LNCaP clone FGC (cell line): ENCODE results near the gene GNL3.
"Not testable (repeated sequence)": the region's sequence is repeated elsewhere in the genome, so short reads cannot be mapped to it uniquely, and the experiment has no call there.

Experiments
- DNase-seq: peaks from one replicate; pipeline ENCODE4 v3.0.0-alpha.2; 2011; ENCODE audit warnings: low read depth
- H3K4me3 ChIP-seq: 2 replicates; pipeline ENCODE4 v1.5.1; 2011; ENCODE audit warnings: mild to moderate bottlenecking, low read depth, low read length, control low read depth
- TF ChIP-seq, protein P1 (sequence below): IDR thresholded peaks from 2 replicates; pipeline ENCODE4 v1.5.1; 2012; ENCODE audit warnings: mild to moderate bottlenecking; ENCODE audit not compliant: control insufficient read depth, insufficient read depth; ENCODE audit errors: extremely low read depth

Gene GNL3

DNA sequence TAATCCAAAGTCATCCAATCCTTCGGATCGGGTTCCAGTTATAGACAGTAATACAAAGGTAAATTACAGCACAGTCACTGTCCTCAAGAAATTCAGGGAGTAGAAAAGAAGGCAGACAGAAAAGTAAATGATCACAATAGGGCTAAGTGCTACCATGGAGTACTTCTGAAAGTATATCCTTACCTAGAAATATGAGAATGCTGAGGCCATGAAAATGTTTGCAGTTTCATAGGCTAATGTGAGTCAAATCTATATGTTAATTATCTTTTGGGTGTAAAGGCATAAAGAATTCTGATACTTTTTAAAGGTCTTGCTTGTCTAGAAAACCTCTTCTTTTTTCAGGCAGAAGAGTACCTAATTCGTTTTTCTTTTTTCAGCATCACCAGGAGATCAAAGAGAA is 29.9 kb upstream of the GNL3 start:
- TF ChIP-seq, protein P1, sequence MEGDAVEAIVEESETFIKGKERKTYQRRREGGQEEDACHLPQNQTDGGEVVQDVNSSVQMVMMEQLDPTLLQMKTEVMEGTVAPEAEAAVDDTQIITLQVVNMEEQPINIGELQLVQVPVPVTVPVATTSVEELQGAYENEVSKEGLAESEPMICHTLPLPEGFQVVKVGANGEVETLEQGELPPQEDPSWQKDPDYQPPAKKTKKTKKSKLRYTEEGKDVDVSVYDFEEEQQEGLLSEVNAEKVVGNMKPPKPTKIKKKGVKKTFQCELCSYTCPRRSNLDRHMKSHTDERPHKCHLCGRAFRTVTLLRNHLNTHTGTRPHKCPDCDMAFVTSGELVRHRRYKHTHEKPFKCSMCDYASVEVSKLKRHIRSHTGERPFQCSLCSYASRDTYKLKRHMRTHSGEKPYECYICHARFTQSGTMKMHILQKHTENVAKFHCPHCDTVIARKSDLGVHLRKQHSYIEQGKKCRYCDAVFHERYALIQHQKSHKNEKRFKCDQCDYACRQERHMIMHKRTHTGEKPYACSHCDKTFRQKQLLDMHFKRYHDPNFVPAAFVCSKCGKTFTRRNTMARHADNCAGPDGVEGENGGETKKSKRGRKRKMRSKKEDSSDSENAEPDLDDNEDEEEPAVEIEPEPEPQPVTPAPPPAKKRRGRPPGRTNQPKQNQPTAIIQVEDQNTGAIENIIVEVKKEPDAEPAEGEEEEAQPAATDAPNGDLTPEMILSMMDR, result no peak
- H3K4me3 ChIP-seq, result no peak overlapping the region
- no peak for DNase-seq

DNA sequence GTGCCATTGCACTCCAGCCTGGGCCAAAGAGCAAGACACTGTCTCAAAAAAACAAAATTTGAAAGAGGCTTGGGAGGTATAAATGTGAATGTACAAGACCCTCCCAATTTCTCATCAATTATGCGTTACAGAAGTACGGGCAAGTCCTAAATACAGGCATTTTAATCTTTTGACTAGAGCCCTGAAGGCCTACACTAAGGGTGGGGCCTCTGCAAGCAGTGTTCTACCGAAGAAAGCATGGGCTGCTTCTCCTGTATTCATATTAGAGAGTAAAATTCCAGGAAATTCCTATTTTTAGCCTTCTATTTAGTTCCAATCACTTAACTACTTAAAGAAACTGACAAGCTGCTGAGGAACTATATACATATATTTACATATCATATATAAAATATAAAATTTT is 25.8 kb upstream of the GNL3 start:
- TF ChIP-seq, protein P1, result no peak
- no peak overlapping the region for H3K4me3 ChIP-seq
- DNase-seq, result no peak

DNA sequence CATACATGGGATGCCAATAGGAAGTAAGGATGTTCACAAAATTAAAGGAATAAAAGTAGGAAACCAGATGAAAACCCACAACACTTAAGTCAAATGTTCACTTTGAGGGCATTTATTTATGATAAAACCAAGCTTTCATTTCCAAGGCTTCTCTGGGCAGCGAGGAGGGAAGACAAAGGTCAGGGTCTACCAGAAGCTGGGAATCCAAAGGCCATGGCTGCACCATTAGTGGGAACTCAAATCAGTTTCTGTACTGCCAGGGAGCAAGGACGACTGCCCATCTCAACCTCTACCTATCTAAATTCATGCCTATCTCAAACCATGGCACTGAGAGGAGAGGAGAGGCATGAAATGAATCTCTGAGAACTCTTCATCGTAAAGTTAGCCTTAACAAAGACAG is 22.7 kb upstream of the GNL3 start:
- TF ChIP-seq, protein P1, result no peak
- H3K4me3 ChIP-seq, result no peak overlapping the region
- no peak for DNase-seq

DNA sequence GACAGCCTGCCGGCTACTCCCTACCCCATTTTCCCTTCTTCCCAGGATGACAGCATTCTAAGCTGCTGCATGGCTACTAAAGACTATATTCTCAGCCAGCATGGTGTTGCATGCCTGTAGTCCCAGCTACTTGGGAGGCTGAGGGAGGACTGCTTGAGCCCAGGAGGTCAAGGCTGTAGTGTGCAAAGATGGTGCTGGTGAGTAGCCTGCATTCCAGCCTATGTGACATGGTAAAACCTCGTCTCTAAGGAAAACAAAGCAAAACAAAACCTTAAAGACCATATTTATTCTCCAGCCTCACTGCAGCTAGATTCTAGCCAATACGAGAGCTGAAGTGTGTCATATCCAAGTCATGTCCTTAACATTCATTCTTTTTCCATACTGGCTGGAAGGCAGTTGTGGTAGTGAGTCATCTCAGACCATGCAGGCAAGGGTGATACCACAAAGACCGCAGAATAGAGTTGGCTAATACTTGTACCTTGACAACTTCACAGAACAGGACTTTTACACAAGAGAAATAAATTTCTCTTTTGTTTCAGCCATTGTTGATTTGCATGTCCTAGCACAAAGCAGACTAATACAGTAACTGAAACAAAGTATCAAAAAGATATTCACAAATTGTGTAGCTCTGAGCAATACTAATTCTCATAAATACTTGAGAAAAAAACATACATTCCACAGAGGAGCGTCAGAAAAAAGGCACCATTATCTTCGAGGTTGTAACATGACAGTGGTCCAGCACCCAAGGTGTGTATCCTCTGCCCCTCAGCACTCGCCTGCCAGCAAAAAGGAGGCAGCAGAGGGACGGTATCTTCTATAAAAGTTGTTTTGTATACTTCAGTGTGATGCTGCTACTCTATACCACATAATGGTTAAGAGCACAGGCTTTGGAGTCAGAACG is 15.0 kb upstream of the GNL3 start:
- TF ChIP-seq, protein P1, result no peak
- no peak overlapping the region for H3K4me3 ChIP-seq
- no peak for DNase-seq

DNA sequence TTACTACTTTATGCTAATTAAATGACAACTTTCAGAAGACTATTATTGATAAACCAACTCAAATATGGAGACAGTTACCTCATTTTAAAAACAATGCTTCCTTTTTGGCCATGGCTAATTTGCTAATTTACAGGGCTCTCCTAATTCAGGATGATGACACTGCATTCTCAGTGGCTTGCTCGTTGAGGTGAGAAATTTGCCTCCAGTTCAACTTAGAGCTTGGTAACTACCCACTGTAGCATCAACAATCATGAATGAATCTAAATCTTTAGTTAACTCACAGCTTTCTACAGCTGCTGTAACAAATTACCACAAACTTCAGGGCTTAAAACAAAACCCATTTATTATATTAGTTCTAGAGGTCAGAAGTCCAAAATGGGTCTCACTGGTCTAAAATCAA is 14.2 kb upstream of the GNL3 start:
- TF ChIP-seq, protein P1, result no peak
- no peak for DNase-seq

DNA sequence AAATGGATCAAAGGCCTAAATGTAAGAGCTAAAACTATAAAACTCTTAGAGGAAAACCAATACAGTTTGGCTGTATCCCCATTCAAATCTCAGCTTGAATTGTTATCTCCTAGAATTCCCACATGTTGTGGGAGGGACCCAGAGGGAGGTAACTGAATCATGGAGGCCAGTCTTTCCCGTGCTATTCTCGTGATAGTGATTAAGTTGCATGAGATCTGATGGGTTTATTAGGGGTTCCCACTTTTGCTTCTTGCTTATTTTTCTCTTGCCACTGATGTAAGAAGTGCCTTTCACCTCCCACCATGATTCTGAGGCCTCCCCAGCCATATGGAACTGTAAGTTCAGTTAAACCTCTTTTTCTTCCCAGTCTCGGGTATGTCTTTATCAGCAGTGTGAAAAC is 9.6 kb upstream of the GNL3 start:
- not testable (repeated sequence) for DNase-seq, H3K4me3 ChIP-seq

More for the DNA sequence above, 14.2 kb upstream of the GNL3 start:
- H3K4me3 ChIP-seq, result no peak overlapping the region

DNA sequence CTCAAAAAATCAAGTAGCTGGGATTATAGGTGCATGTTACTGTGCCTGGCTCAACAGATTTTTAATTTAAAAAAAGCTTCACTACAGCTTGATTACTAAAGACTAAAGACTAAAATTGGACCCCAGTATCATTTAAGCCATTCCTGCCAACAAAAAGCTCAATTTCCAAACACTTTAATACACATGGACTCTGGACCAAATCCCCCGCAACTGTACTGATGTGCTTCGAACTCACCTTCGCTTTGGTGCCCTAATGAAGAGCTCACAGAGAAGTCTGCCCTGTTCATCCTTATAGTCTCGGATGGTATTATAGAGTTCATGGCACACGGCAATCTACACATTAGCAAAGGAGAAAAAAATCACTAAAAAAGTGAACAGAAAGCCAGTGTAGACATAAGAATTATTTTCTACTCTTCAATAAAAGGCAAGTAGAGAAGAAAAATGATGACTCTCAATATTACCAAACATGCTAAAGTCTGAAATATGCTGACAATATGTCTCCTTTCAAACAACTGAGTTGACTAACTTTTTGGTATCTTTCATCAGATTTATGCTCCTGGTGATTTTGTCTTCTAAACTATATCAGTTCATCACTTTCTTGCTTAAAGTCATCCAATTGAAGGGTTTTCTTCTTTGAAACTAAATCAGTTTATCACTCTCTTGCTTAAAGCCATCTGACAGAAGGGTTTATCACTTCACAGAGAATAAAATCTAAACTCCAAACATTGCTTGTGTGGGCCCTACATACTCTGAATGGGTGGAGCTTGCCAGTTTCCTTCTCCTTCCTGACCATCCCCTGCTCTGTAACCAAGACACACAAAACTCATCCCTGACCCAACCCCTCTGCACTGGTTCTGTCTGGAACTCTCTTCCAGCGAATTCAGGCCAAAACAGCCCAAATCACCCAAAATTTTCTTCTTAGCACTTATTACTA is 7.3 kb upstream of the GNL3 start:
- TF ChIP-seq, protein P1, result no peak
- no peak for DNase-seq
- no peak overlapping the region for H3K4me3 ChIP-seq
